Lung (tissue), 12 donors: ENCODE results near the gene NT5M. TPM values are rescaled to one million over a fixed set of nuclear protein-coding genes. Genes with fewer than 3 reads are reported as not detected.

ENCODE experiments used
- ATAC-seq: fragments of 200-7000 bp; cut with Tn5 transposase; one replicate; pipeline ENCODE4 v1.9.1; 2020; ENCODE audit warnings: moderate number of reproducible peaks; ENCODE audit not compliant: insufficient read depth, low FRiP score
- DNase-seq, 3 donors: peaks; one replicate each; pipeline ENCODE4 v3.0.0-alpha.2; 2013 to 2017
- H3K27ac ChIP-seq, 2 donors: one replicate each; pipeline ENCODE4 v1.5.1; 2013; ENCODE audit warnings: mild to moderate bottlenecking in 2 of 2, moderate library complexity in 2 of 2, control low read depth in 1 of 2, inconsistent platforms in 1 of 2, low read depth in 1 of 2, low read length in 1 of 2
- H3K27me3 ChIP-seq, 3 donors: one replicate each; pipeline ENCODE4 v1.5.1; 2013; ENCODE audit warnings: low read length in 2 of 3; ENCODE audit not compliant: control insufficient read depth in 3 of 3, insufficient read depth in 3 of 3
- H3K36me3 ChIP-seq, 4 donors: one replicate each; pipeline ENCODE4 v1.5.1; 2013; ENCODE audit warnings: low read length in 4 of 4, mild to moderate bottlenecking in 1 of 4, moderate library complexity in 1 of 4; ENCODE audit not compliant: control insufficient read depth in 4 of 4, insufficient read depth in 4 of 4
- H3K4me1 ChIP-seq, 5 donors: one replicate each; pipeline ENCODE4 v1.5.1; 2013; ENCODE audit warnings: low read length in 5 of 5, mild to moderate bottlenecking in 2 of 5, moderate library complexity in 1 of 5; ENCODE audit not compliant: control insufficient read depth in 5 of 5, insufficient read depth in 5 of 5
- H3K4me3 ChIP-seq: one replicate; pipeline ENCODE4 v1.5.1; 2013; ENCODE audit warnings: mild to moderate bottlenecking, control low read depth, moderate library complexity
- H3K9ac ChIP-seq, 2 donors: one replicate each; pipeline ENCODE4 v1.5.1; 2013; ENCODE audit warnings: low read length in 2 of 2, control low read depth in 1 of 2; ENCODE audit not compliant: insufficient read depth in 1 of 2
- H3K9me3 ChIP-seq, 4 donors: one replicate each; pipeline ENCODE4 v1.5.1; 2013; ENCODE audit warnings: low read length in 3 of 4, mild to moderate bottlenecking in 1 of 4, moderate library complexity in 1 of 4; ENCODE audit not compliant: control insufficient read depth in 4 of 4, insufficient read depth in 3 of 4
- WGBS, 2 donors: extraction: QIAGEN DNeasy Blood & Tissue Kit; methylation state at CpG; one replicate each; pipeline ENCODE4 v1.1.7; 2013; 5-methylcytosine and 5-hydroxymethylcytosine counted together
- polyA plus RNA-seq, 2 donors: library from polyadenylated mRNA; stranded (reverse); fragments of 200-250 nt; gene quantifications; one replicate each; pipeline ENCODE4 v1.2.1, GENCODE V29; 2013
- total RNA-seq, 2 donors: library from RNA; depleted of rRNA in 1 of 2; stranded (reverse); fragments of >200 nt in 1 of 2; gene quantifications; one replicate each; pipeline ENCODE4 v1.2.1, GENCODE V29; 2014 to 2021
- TF ChIP-seq, protein P1 (sequence below): IDR thresholded peaks from 2 replicates; pipeline ENCODE4 v1.5.1; 2012; ENCODE audit warnings: mild to moderate bottlenecking; ENCODE audit errors: control extremely low read depth, extremely low read depth
- donor health status: control.
- donor health status: control.
- donor health status: Bipolar disorder and iron deficiency.
- donor health status: healthy.
- donor health status: DM: yes; HTN: yes; CAD: no.

NT5M gene
- total and polyA plus RNA-seq, 4 donors = 1.7 to 2.8 (median 2.1) TPM

DNA sequence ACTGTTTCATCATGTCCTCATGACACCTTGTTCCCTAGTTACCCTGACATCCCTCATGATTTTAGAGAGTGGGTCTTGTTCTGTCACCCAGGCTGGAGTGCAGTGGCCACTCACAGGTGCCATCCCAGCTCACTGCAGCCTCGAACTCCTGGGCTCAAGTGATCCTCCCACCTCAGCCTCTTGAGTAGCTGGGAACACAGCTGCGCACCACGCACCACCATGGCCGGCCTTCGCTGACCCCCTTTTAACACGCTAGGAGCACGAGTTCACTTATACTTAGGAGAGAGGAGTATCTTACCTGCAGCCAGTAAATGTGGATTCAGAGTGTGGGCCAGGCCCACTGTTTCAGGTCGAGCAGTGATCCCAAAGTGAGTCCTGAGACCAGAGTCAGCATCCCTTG lies 21.4 kb downstream of the NT5M start:
- H3K4me1 ChIP-seq = no peaks in the 10 kb centered on the region
- H3K27ac ChIP-seq = no peak overlapping the region
- no peaks in the 10 kb centered on the region for H3K9me3 ChIP-seq
- H3K4me3 ChIP-seq = no peak overlapping the region
- 94 to 95% methylated on average over 8 of the region's 8 CpGs for whole genome bisulfite sequencing, 2 donors
- no peaks in the 10 kb centered on the region for H3K36me3 ChIP-seq
- TF ChIP-seq, protein P1, sequence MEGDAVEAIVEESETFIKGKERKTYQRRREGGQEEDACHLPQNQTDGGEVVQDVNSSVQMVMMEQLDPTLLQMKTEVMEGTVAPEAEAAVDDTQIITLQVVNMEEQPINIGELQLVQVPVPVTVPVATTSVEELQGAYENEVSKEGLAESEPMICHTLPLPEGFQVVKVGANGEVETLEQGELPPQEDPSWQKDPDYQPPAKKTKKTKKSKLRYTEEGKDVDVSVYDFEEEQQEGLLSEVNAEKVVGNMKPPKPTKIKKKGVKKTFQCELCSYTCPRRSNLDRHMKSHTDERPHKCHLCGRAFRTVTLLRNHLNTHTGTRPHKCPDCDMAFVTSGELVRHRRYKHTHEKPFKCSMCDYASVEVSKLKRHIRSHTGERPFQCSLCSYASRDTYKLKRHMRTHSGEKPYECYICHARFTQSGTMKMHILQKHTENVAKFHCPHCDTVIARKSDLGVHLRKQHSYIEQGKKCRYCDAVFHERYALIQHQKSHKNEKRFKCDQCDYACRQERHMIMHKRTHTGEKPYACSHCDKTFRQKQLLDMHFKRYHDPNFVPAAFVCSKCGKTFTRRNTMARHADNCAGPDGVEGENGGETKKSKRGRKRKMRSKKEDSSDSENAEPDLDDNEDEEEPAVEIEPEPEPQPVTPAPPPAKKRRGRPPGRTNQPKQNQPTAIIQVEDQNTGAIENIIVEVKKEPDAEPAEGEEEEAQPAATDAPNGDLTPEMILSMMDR = no peak
- ATAC-seq = no peak
- H3K27me3 ChIP-seq = no peaks in the 10 kb centered on the region
- H3K9ac ChIP-seq = no peak overlapping the region
- no peak for DNase-seq

DNA sequence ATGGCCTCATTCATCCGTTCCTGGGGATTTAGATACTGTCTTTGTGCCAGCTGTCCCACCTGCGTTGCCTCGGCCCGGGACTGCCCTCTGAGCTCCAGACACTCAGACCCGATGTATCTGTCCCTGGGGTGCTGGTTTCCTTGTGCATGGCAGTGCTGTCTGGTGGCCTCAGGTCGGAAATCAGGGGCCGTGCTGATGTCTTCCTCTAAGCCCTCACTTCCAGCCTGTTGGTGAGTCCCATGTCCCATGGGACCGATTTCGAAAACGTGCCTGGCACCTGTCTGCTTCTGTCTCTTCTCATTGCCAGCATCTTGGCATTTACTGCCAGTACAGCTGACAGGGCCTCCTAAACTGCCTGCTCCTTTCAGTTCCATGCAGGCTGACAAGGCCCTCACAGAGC lies 22.1 kb downstream of the NT5M start:
- TF ChIP-seq, protein P1 = no peak
- no peaks in the 10 kb centered on the region for H3K4me1 ChIP-seq
- 93 to 96% methylated on average over 10 of the region's 10 CpGs for WGBS, 2 donors
- no peaks in the 10 kb centered on the region for H3K27me3 ChIP-seq
- ATAC-seq (no peak), DNase-seq (no peak)
- H3K27ac ChIP-seq = no peak overlapping the region
- no peaks in the 10 kb centered on the region for H3K36me3 ChIP-seq
- H3K9me3 ChIP-seq = no peaks in the 10 kb centered on the region
- no peak overlapping the region for H3K4me3 ChIP-seq
- no peak overlapping the region for H3K9ac ChIP-seq

DNA sequence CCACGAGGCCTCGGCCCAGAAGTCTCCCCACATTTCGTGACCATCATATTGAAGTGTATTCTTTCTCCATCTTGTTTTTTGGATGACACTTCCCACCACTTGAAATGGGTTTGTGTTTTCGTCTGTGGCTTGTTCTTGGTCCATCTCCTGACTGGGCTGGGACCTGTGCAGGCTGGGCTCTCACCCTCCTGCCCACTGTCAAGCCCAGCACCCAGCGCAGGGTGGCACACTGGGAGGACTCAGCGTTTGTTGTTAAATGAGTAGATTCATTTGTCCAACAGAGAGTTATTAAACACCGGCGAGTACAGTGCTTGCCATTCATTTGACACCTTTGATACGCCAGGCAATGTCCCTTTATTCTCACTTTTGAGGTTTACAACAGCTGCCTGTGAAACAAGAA lies 22.6 kb downstream of the NT5M start:
- no peaks in the 10 kb centered on the region for H3K36me3 ChIP-seq
- H3K9ac ChIP-seq = no peak overlapping the region
- WGBS, 2 donors = 90 to 94% methylated on average over 9 of the region's 9 CpGs
- no peaks in the 10 kb centered on the region for H3K4me1 ChIP-seq
- H3K27ac ChIP-seq = no peak overlapping the region
- H3K4me3 ChIP-seq = no peak overlapping the region
- no peaks in the 10 kb centered on the region for H3K27me3 ChIP-seq
- TF ChIP-seq, protein P1 = no peak
- DNase-seq (no peak), ATAC-seq (no peak)
- no peaks in the 10 kb centered on the region for H3K9me3 ChIP-seq

DNA sequence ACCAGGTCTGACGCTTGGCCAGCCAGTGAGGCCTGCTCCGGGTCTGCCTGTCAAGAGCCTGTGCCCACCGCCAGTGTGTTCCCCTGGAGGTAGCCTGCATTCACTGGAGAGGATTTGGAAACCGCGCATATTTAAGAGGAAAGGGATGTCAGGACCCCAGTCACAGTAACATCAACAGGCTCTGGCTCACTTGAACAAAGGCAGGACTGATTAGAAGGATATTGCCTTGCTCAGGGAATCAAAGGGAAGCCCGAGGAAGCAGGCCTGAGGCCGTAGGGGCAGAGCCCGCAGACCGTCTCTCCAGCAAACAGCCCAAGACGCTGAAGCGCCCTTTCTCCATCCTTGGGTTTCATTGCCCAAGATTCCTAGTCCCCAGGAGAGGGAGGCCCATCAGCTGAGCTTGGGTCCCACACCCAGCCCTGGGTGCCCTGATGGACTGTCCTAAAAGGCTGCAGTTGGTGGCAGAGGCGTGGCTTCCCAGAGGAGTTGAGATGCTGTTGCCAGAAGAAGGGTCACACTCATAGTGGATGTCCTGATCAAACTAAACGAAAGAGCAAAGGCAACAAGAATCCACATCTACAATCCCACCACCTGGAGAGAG lies 23.2 kb downstream of the NT5M start:
- Histone ChIP-seq H3K27ac (no peak overlapping the region), H3K36me3 (no peaks in the 10 kb centered on the region), H3K27me3 (no peaks in the 10 kb centered on the region), H3K4me3 (no peak overlapping the region), H3K9me3 (no peaks in the 10 kb centered on the region), H3K4me1 (no peaks in the 10 kb centered on the region), H3K9ac (no peak overlapping the region)
- DNase-seq (no peak), ATAC-seq (no peak)
- WGBS, 2 donors = 92 to 95% methylated on average over 13 of the region's 13 CpGs
- TF ChIP-seq, protein P1 = no peak
